GM18867 (cell line): ENCODE results near the gene PDLIM4.
A peak's percentile ranks its signal among the peaks of the same experiment; 100 is the strongest.

Experiments used
- ATAC-seq: cut with Tn5 transposase; IDR thresholded peaks from one replicate; pipeline ENCODE4 v1.9.1; 2021; ENCODE audit warnings: mild to moderate bottlenecking, moderate library complexity; ENCODE audit not compliant: unreplicated experiment

Gene PDLIM4

DNA sequence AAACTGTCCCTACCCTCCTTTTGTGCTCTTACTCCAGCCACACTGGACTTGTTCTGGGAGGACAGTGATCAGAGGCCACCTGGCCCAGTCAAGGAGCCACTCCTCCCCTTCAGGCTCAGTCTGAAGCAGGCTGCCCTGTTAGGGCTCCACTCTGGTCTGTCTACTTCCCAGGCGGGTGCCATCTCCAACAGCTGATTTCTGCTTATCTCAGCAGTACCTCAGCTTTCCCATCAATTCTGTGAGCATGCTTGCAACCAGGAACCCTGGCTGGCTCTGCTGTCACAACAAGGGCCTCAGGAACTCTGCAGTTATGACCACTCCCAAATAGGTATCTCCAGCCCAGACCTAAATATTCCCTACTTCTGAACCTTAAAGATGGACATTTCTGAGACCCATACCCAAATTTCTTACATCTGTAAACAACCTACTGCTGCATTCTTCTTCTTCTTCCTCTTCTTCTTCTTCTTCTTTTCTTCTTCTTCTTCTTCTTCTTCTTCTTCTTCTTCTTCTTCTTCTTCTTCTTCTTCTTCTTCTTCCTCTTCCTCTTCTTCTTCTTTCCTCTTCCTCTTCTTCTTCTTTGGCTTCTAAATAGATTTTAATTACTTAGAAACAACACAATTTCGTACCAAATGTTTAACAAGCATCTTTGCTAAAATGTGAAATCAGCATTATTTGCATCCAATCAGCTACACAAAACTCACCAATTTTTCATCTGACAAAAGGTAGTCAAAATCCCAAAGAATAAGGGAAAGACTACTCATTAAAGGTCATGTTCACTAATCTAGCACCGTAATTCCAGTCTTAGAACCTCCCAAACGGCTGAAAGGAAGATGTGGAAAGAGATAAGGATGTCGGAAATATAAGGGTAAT lies 23.1 kb downstream of the PDLIM4 start:
- ATAC-seq = no peak

DNA sequence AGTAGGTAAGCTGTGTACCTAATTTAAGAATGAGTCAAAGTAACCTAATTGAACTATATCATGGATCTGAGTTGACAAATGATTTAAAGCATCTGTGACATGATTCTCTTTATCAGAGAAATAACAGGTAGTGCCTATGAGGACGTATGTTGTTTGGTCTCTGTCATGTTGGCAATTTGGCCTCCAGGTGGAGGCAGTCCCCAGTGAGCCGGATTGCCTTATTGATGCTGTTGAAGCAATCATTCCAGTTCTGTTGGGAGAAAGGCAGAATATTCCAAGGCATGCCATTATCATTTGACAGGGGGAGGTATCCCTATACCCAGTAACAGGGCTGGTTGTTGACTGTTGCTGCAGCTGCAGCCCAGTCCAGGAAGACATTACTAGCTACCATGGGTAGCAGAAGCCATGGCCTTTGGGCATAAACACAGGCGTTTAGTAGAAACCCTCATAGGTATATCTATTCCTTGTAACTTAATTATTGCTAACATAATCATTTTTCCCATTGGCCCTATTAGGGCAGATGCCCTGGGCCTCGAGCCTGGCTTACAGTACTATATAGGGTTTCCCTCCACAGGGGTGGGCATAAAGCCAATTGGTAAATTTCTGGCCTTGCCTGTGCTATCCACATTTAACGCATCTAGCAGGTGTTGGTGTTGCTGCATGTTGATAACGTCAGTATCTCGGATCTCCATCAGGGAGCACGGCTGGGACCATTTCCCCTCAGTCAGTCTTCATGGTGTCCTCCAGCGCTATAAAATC lies 24.5 kb downstream of the PDLIM4 start:
- ATAC-seq = no peak

DNA sequence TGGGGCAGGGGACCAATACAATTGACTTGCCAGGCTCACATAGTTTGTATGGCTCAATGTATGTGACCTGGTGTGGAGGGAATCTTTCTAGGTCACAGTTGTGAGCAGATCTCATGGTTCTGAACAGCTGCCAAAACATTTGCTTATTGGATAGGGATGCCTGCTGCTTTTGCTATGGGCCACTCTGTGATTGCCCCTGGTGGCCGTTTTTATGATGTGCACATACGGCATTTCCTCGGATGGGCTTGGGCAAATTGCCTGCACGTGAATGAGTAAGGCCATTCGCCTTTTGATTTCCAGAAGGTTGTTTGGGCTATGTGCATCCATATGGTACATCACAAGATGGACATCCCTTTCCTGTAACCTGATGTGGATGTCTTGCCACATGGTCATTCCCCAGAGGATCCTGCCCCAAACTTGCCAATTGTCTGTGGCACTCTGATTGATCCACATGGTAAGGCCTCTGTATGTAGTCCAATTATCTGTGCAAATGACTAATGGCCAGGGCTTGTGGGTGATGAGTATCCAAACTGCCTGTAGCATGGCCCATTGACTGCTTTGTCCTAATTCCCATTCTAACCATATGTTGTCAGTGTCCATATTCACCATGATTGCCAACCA lies 26.0 kb downstream of the PDLIM4 start:
- no peak for ATAC-seq

DNA sequence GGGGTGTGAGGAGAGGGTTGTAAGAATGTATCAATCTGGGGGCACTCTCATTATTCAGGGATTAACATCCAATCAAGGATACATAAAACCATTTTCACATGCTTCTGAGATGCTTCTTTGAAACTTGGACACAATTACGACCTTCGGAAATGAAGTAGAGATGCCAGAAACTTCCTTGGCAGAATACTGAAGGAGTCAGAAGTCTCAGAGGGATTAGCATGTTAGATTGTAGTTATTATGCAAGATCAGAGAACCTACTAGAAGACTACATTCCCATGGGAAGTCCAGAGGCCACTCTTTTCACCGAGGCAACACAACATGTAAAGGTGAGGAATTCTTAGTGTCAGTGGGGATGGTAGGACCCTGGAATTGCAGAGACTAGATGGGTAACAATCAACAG lies 31.6 kb downstream of the PDLIM4 start:
- no peak for ATAC-seq

DNA sequence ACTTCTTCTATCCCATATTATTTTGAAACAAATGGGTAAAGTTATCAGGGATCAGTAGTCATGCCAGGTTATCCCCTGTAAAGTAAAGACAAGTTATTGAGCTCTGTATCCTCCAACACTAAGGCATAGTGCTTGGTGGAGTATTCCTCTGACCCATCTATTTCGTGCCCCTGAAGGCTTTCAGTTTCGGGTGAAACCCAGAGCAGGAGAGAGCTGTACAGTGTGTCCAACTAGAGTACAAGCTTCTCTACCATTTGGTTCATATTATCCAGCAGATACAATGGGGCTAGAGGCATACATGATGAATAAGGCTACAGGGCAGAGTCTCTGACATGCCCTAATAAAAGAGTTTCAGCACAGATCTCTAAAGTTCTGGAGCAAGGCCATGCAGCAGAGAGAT lies 33.5 kb downstream of the PDLIM4 start:
- ATAC-seq = no peak

DNA sequence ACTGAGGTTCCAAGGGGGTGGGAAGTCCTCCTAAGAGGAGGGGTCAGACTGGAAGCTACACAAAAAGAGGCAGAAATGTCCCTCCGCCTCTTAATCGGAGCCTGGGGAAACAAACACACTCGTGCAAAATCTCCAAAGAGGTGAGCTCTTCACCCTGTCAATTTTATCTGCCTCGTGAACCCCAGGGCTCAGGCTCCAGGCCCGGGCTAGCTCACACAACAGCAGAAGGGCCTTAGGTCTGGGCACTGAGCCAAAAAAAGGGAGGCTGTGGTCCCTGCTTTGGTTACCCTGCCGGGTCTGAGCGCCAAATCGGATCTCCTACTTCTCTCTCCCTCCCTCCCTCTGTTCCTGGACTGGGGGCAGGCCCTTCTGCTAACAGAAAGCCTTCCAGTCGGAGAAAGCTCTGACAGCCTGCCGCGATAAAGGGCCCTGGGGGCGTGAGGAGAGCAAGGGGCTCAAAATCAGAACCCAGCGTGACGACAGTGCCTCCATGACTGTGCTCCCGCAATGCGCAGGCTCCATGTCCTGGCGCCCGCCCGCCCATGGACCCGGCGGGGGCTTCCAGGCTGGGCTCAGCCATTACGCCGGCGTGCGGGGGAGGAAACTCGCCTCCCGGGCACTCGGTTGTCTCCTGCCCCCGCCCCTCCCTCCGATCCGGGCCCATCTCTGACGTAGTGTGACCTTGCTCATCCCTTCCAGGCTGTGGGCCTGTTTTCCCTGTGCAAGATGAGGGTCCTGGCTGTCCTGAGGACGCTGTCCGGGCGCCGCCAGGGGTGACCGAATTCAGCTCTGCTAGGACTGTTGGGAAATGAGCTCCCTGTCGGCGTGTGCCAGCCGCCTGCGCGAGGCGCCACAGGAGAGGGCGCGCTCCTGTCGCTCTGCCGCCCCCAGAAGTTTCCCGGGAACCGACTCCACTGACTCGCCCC lies 35.8 kb downstream of the PDLIM4 start:
- ATAC-seq = peak; percentile 36

DNA sequence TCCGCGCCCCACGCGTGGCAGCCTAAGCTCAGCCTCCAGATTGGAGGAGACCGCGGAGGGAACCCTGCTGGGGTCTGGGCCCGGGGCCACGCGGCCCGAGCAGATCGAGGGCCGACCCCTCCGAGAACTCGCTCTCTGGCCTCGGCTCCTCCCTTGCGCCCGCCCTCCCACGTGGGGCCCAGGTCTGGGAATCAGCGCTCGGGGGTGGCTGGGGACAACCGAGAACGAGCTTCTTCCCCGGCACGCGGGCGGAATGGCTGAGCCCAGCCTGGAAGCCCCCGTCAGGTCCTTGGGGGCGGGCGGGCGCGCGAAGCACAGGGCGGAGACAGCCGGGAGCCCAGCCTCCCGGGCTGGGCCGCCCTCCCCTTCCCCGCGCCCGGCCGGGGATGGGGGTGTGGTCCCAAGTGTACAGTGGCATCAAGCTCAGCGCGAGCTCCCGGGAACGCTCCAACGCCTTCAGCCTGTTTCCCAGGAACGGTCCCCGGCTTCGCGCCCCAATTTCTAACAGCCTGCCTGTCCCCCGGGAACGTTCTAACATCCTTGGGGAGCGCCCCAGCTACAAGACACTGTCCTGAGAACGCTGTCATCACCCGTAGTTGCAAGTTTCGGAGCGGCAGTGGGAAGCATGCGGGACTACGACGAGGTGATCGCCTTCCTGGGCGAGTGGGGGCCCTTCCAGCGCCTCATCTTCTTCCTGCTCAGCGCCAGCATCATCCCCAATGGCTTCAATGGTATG lies 36.7 kb downstream of the PDLIM4 start, which contains the start of gene SLC22A4:
Gene SLC22A4, plus strand, starts transcription at position 403 of the 736 bp plus-strand sequence. Its CDS starts 223 bp downstream, at position 626.
- peak; percentile 66 for ATAC-seq

DNA sequence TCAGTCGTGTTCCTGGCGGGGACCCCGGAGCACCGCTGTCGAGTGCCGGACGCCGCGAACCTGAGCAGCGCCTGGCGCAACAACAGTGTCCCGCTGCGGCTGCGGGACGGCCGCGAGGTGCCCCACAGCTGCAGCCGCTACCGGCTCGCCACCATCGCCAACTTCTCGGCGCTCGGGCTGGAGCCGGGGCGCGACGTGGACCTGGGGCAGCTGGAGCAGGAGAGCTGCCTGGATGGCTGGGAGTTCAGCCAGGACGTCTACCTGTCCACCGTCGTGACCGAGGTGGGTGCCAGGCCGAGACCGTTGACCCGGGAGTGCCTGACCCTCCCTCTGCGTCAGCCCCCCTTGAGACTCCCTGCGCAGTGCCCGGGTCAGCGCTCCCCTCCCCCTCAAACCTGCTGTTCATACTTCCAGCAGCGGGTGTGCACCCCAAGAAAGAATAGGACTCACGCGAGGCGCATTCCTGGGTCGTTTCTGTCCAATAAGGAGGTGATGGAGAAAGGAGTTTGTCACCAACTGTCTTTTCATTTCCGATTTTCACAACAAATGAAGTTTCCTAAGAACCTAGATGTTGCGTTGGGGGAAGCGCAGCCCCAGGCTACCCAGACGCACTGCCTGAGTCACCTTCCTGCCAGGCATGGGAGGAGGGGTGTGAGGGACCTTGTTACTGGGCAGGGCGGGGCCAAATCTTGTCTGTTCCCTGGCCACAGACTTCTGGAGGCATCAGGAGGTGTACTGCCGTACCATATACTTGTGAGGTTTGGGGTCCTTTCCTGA lies 37.4 kb downstream of the PDLIM4 start:
- ATAC-seq = peak; percentile 15

DNA sequence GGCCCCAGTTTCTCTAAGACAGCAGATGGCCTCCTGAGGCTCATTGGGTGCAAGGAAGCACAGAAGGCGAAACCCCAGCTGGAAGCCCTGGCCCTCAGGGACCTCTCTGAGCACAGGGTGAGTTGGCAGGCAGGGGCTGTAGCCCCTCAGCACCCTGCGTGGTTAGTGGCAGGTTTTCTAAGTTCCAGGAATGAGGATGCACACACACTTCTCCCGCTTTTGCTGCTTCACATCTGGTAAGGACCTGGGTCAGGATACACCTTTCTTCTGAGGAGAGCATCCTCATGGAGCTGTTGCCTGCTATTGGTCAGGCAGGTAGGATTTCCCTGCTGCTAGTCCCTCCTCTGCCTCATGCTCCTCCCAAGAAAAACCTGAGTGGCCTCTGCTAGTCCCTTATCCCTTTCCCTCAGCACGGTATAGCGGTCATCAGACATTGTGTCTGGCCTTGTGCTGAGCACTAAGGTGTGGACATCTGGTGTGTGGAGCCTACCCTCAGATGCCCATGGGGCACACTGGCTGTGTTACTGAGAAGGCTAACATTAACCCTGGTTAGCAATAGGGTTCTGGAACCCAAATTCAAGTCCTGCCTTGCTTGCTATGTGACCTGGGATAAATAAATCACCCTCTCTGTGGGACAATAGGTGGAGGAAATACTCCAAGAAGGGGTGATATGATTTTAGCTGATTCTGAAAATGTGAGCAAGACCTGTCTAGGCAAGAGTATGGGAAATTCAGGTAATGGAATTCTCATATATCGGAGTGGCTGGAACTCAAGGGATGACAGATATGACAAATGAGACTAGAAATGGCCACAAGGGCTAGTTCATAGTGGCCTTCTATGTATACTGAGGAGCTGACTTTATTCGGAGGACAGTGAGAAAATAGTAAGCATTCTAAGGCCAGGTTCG lies 38.3 kb downstream of the PDLIM4 start:
- ATAC-seq = no peak

DNA sequence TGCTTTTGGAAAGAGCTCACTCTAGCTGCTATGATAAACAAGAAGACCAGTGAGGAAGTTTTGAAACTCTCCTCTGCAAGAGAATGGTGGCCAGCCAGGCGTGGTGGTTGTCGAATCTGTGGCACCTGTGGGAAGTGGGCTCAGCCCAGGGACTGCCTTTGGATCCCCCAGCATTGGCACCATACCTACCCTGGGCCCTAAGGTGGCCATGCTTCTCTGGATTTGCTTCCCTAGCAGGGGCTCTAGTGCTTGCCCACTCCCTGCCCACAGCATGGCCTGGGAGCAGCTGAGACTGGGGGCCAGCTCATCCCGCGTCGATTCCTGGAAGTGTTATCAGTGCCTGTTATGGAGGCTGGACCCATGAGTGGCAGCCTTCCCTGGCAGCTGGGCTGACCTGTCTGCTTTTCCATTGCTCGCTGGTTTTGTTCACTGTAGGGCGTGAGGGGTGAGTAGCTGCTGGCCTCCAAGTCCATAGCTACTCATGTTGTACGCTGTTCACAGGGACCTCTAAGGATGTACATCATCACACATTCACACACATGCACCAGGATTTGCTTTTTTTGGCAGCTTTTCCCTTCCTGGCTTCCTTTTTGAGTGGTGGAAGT lies 39.0 kb downstream of the PDLIM4 start:
- no peak for ATAC-seq

DNA sequence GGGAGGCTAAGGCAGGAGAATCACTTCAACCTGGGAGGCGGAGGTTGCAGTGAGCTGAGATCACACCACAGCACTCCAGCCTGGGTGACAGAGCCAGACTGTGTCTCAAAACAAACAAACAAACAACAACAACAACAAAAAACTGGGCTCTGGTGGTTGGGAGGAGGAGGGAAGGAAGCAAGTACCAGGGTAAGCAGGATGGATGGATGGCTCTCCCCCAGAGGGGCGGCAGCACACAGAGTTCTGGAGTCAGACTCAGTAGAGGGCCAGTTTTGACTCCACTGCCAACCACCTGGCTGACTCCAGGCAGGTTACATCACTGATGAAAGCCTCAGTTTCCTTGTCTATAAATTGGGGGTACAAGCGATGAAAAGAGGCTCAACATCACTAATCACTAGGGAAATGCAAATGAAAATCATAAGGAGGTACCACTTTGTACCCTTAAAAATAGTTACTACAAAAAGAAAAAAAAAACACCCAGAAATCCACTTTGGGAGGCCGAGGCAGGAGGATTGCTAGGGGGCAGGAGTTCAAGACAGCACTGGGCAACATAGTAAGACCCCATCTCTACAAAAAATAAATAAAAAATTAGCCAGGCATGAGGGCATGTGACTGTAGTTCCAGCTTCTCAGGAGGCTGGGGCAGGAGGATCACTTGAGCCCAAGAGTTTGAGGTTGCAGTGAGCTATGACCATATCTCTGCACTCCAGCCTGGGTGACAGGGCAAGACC lies 39.9 kb downstream of the PDLIM4 start:
- no peak for ATAC-seq

DNA sequence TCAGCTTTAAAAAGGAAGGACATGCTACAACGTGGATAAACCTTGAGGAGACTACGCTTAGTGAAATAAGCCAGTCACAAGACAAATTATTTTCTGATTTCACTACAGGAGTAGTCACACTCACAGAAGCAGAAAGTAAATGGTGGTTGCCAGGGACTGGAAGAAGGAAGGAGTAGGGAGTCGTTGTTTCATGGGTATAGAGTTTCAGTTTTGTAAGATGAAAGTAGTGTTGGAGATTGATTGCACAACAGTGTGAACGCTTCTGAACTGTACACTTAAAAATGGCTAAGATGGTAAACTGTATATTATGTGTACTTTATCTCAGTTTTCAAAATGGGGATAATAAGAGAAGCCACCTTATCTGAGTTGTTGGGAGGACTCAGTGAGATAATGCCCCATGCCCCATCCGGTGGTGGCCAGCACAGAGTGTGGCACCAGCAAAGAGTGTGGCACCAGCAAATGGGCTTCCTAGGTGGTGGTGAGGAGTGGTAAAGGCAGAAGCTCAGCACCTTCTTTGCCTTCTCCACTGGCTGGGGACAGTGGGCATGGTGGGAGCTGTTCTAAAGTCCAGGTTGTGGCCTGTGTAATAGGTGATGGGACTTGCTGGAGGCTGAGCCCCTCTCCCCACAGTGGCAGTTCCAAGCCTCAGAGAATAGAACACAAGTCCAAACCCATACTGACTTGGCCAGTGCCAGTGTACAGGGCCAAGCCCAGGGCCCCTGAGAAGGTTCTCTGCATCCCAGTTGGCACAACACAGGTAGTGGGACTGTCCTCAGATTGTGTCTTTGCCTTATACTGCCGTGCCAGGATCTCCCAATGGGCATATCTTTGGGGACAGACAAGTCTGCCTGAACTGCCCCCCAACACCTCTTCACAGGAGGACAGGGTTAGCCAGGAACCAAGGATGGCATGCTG lies 41.1 kb downstream of the PDLIM4 start:
- ATAC-seq = no peak

DNA sequence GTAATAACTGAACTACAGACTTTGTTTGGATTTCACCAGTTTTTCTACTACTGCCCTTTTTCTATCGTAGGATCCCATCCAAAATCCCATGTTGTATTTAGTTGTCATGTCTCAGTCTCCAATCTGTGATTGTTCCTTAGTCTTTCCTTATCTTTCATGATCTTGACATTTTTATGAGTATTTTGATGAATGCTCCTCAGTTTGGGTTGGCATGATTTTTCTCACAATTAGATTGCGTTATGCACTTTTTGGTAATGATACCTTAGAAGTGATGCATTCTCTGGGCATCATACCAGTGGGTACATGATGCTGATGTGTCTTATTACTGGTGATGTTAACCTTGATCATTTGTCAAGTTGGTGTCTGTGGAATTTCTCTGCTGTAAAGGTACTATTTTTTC lies 42.4 kb downstream of the PDLIM4 start:
- ATAC-seq = no peak

DNA sequence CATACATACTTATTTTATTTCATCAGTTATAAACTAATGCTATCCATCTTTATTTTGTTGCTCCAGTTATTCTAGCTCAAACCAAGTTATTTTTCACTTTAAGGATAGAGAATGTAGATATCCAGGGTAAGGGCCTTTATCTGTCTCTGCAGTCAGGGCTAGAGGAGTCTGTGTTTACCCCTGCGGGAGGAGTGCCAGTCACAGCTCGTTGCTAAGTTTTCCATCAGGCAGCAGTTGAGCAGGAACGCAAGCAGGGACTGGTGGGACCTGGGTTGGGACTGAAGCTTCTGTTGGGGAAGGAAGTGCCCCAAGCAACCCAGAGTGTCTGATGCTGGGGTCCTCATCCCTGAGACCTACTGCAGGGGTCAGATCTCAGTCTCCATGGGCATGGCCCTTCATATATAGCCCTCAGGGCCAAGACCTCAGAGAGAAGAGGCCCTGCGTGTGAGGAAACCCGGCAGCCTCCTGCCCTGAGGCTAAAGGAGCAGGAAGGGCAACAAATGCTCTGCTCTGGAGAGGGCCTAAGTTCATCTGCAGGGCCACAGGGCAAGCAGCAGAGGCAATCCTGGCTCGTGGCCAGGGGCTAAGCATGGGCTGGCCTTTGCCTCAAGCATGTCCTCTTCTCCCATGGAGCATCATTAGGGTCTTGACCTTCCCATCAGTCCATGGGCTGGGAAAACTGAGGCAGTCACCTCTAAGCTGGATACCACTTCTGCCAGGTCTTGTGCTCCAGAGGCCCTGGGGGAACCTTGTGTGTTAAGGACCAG lies 43.3 kb downstream of the PDLIM4 start:
- ATAC-seq = no peak
